HG03520 (cell line): Measurements from ENCODE around the gene PRKCA.
"Not testable (repeated sequence)": the region's sequence is repeated elsewhere in the genome, so short reads cannot be mapped to it uniquely, and the experiment has no call there.

Experiments
- ATAC-seq: cut with Tn5 transposase; IDR thresholded peaks from one replicate; pipeline ENCODE4 v1.9.1; 2021; ENCODE audit warnings: mild to moderate bottlenecking, moderate library complexity; ENCODE audit not compliant: unreplicated experiment

Gene PRKCA

GRCh38 chr17:66322764-66323163 is 20.4 kb downstream of the PRKCA start:
- ATAC-seq, result no peak

- ATAC-seq, result not testable (repeated sequence)
These were observed 22.1 kb downstream of the PRKCA start for GRCh38 chr17:66324381-66325004.

GRCh38 chr17:66326476-66327047 is 24.1 kb downstream of the PRKCA start:
- ATAC-seq, result no peak

- no peak for ATAC-seq
These were observed 28.2 kb downstream of the PRKCA start for GRCh38 chr17:66330646-66331037.

- ATAC-seq, result no peak
These were observed 28.8 kb downstream of the PRKCA start for GRCh38 chr17:66331038-66331816.

GRCh38 chr17:66335797-66336196 is 33.4 kb downstream of the PRKCA start:
- no peak for ATAC-seq

- ATAC-seq, result no peak
These were observed 34.9 kb downstream of the PRKCA start for GRCh38 chr17:66337268-66337667.

- no peak for ATAC-seq
These were observed 35.6 kb downstream of the PRKCA start for GRCh38 chr17:66337866-66338485.

GRCh38 chr17:66338937-66339336 is 36.5 kb downstream of the PRKCA start:
- ATAC-seq, result no peak

GRCh38 chr17:66339561-66339960 is 37.1 kb downstream of the PRKCA start:
- no peak for ATAC-seq

GRCh38 chr17:66340720-66341119 is 38.3 kb downstream of the PRKCA start:
- no peak for ATAC-seq

GRCh38 chr17:66341462-66341861 is 39.0 kb downstream of the PRKCA start:
- ATAC-seq, result no peak

GRCh38 chr17:66342263-66342662 is 39.9 kb downstream of the PRKCA start:
- ATAC-seq, result not testable (repeated sequence)

- no peak for ATAC-seq
These were observed 41.2 kb downstream of the PRKCA start for GRCh38 chr17:66343531-66344078.

- ATAC-seq, result no peak
These were observed 42.1 kb downstream of the PRKCA start for GRCh38 chr17:66344473-66344872.

- no peak for ATAC-seq
These were observed 42.9 kb downstream of the PRKCA start for GRCh38 chr17:66345264-66345663.

- not testable (repeated sequence) for ATAC-seq
These were observed 43.7 kb downstream of the PRKCA start for GRCh38 chr17:66345949-66346638.

- no peak for ATAC-seq
These were observed 45.5 kb downstream of the PRKCA start for GRCh38 chr17:66347661-66348514.

GRCh38 chr17:66348584-66349165 is 46.3 kb downstream of the PRKCA start:
- ATAC-seq, result no peak
